ENCODE measurements around the gene OR6K3. TPM values are rescaled to one million over a fixed set of nuclear protein-coding genes. Genes with fewer than 3 reads are reported as not detected.
A peak's percentile ranks its signal among the peaks of the same experiment; 100 is the strongest.

OR6K3 gene
- total RNA-seq, 1 donor from 2014 or later, result not detected

- no peak for DNase-seq
Observed at GRCh38 chr1:158687037-158687436, 33.5 kb downstream of the OR6K3 start.

- peak; percentile 5 for DNase-seq
Observed at GRCh38 chr1:158686111-158687009, 34.2 kb downstream of the OR6K3 start, which contains the start of gene SPTA1. Gene SPTA1, minus strand, starts transcription at chr1:158686715. Its CDS starts 198 bp downstream, at chr1:158686517.

GRCh38 chr1:158685085-158685484 lies 35.4 kb downstream of the OR6K3 start:
- DNase-seq, result no peak

GRCh38 chr1:158681606-158682005 lies 38.9 kb downstream of the OR6K3 start:
- no peak for DNase-seq

- DNase-seq, result no peak
Observed at GRCh38 chr1:158679289-158679688, 41.2 kb downstream of the OR6K3 start.

GRCh38 chr1:158675563-158676323 lies 44.8 kb downstream of the OR6K3 start:
- no peak for DNase-seq

- DNase-seq, result no peak
Observed at GRCh38 chr1:158674302-158674701, 46.2 kb downstream of the OR6K3 start.

Other genes with a start within 250 kb of the OR6K3 start
- not detected for gene OR10R2, start 248.5 kb downstream of the OR6K3 start, total RNA-seq
- gene OR6Y1, start 166.3 kb downstream of the OR6K3 start, total RNA-seq, result not detected
- gene OR6P1, start 150.1 kb downstream of the OR6K3 start, total RNA-seq, result not detected
- gene OR10X1, start 140.8 kb downstream of the OR6K3 start, total RNA-seq, result not detected
- gene OR10Z1, start 115.5 kb downstream of the OR6K3 start, total RNA-seq, result not detected
- gene SPTA1, start 34.0 kb downstream of the OR6K3 start, total RNA-seq, result 7.1 TPM
- not detected for gene OR6K2, start 20.1 kb downstream of the OR6K3 start, total RNA-seq
- not detected for gene OR6K6, start 34.0 kb upstream of the OR6K3 start, total RNA-seq
- gene OR6N1, start 51.5 kb upstream of the OR6K3 start, total RNA-seq, result not detected
- gene OR6N2, start 60.5 kb upstream of the OR6K3 start, total RNA-seq, result not detected
- gene MNDA, start 110.6 kb upstream of the OR6K3 start, total RNA-seq, result 5.9 TPM
- 0.21 TPM for gene PYHIN1, start 210.8 kb upstream of the OR6K3 start, total RNA-seq

Data from tongue (tissue), 2 donors.